SIG-M5 treated with dmso at 0.1 percent for 504 hours (cell line): ENCODE data around the gene PLCE1.
"Not testable (repeated sequence)": the region's sequence is repeated elsewhere in the genome, so short reads cannot be mapped to it uniquely, and the experiment has no call there.

ENCODE experiments used
- DNase-seq: peaks from one replicate; lab custom pipeline; 2025; ENCODE audit not compliant: unreplicated experiment; lab: John Stamatoyannopoulos, UW

The PLCE1 gene

DNA sequence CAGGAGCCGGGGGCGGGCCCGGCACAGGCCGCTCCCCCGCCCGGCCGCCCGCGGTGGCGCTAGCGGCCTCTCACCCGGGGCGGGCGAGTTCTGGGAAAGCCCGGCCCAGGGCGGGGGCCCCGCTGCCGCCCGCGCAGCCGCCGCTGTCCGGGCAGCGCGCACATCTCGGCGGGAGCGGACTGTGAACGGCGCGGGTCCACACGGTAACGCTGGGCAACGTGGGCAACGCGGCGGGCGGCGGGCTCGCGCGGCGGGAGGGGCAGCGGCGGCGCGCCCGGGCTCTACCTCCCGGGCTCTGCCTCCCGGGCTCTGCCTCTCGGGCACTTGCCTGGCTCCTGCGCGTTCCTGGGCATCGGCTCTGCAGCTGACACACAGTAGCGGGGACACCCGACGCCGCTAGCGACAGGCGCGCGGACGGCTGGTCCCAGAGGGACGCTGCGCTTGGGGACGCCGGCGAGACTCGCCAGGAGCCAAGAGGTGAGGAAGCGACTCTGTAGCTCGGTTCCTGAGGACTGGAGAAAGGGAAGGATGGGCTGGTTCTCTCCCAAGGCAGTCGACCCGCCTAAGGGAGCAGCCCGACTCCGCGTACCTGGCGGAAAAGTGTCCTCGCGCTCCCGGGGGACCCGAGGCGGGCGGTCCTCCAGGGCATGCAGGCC is at the start of gene PLCE1:
Gene PLCE1 (plus strand): TSS at position 150 of the 656 bp plus-strand sequence. CDS start 37,116 bp downstream, outside the sequence.
- no peak for DNase-seq

DNA sequence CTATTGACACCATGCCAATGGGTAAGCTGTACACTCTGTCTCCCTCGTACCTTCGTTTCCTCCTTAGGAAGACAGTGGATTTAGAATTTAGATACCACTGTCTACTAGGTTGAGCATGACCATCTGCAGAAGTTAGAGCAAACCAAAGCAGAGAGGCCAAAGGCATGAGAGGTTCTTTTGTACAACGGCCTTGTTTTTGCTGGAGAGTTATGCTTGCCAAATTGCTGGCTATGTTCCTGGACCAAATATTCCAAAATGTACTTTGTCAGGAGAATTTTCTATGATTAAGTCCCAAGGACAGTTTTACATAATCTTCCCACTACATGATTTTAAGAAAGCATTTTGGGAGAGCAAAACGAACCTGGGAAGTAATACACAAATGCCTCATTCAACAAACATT is 47.9 kb upstream of the PLCE1 start:
- DNase-seq: no peak

DNA sequence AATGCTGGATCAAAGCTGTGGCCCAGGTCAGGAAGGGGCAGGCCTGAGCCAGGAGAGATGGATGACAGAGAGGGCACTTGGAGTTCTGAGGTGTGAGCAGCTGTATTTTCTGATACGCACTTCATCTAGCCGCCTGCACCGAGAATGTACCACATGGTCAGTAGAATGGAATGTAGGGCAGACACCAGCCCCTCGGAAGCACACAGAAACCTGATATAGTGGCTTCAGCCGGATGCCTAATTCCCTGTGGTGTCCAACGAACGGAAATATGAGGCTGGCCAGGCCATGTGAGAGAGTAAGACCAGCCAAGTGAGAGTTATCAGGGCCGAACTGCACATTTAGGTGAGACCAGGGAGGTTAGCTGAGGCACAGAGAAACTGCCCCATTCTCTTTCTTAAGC is 46.7 kb upstream of the PLCE1 start:
- no peak for DNase-seq

DNA sequence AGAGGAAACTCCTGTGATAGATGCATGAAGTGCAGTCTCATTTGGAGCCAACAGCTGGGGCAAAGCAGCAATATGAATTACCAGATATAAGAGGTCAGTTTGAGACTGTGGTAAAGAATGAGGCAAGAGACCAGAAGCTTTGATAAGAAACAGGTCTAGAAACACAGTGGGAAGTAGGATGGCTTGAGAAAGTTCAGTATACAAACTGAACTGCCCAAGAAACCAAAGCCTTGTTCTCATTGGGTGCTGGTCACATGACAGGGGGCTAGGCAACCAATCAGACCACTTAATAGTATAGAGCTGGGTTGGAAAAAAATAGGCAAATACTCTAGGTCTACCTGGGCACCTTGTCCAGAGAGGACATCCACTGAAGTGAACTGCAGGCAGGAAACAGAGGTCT is 46.2 kb upstream of the PLCE1 start:
- DNase-seq: no peak

DNA sequence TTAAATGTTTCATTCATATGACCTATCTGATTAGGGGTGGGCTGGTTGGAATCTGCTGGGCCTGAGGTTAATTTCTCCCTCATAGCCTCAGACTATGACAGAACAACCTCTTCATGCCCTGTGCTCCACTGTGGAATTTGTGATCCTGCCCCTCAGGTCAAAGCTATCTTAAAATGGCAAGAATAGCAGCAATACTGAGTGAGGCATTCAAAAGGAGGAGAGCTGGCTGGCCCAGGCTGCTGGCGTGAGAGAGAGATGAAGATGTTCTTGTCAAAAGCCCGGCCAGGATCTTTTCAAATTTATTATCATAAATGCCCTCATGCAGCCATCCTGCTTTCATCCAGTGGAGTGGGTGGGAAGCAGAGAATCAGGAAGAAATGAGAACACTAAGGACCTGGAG is 41.8 kb upstream of the PLCE1 start:
- no peak for DNase-seq

DNA sequence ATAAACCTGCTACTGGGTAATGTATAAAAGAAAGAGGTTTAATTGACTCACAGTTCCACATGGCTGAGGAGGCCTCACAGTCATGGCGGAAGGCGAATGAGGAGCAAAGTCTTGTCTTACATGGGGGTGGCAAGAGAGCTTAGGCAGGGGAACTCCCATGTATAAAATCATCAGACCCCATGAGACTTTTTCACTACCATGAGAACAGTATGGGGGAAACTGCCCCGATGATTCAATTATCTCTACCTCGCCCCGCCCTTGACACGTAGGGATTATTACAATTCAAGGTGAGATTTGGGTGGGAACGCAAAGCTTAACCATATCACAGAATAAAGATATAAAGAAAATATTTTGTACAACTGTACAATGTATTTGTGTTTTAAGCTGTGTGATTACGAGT is 39.4 kb upstream of the PLCE1 start:
- no peak for DNase-seq

DNA sequence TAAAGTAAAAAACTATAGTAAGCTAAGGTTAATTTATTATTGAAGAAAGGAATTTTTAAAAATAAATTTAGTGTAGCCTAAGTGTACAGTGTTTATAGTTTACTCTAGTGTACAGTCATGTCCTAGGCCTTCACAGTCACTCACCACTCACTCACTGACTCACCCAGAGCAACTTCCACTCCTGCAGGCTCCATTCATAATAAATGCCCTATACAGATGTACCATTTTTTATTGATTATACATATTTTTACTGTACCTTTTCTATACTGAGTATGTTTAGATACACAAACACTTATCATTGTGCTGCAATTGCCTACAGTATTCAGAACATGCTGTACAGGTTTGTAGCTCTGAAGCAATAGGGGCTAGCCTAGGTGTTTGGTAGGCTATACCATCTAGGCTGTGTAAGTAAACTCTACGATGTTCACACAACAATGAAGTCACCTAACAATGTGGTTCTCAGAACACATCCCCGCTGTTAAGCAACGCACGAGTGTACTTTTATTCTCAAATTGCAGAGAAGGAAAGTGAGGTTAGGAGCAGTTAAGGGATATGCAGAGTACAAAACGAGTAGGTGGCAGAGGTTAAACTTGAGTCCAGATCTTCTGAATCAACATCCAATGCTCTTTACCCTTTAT is 38.9 kb upstream of the PLCE1 start:
- DNase-seq: no peak

DNA sequence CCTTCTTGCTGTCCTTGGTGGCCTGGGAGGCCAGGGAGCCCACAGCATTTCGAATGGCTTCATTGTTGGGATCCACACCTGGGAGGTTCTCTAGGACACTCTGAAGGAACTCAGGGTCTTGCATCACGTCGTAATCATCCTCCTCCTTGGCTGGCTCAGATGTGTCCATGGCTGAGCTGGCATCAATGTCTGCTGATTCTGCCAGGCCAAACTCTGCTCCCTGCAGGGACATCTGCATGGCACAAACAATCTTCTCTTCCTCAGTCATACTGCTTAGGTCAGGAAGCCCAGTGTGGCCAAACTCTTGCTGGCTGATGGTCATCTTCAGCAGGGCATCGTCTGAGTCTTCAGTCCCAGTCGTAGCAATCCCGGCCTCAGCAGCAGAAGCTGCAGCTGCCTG is 34.9 kb upstream of the PLCE1 start:
- no peak for DNase-seq

DNA sequence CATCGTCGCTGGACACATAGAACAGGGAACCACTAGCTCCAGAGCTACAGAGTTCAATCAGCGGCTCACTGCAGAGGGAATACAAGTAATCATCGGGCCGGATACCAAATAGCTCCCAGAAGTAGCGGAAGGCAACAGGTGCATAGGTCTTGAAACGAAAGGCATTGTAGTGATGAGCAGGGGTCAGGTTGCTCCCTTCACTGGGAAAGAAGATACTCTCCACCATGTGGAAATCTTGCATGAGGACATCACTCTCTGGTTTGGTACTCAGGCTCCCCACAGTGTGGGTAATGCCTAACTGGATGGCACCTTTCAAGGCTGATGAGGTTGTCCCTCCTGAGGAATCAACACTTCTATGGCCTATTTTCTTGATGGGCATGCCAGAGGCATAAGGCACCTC is 32.7 kb upstream of the PLCE1 start:
- not testable (repeated sequence) for DNase-seq

DNA sequence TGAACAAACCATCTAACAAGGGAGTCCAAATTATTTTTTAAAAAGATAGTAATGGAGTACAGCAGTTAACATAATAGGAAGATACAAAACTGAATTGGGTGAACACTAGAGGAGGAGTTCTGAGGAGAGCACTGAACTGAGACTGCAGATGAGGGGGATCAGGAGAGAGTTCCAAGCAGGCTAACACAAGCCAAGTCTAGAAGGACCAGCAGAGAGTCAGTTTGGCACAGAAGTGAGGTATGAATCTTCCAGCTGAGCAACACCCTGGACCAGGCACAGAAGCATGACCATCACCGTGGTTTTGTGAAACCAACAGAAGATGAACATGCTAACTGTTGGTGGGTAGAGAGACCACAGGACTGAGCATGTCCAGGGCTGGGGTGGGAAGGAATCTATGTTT is 30.8 kb upstream of the PLCE1 start:
- no peak for DNase-seq

DNA sequence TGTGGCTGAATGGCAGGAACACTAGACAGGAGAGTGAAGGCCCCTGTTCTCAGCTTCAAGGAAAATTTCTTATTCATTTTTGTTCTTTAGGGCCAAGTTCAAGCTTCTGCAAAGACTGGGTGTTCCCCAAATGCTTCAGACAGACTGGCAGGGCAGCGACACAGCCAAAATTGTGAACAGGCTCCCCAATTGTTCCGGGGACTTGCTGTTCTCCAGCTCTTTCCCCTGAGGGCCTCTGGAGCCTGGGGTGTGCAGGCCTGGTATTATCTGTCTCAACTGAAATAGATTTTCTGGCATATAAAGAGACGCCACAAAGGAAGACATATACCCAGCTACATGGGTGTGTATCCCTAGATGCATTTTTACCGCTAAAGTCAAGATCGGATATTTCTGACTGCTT is 30.3 kb upstream of the PLCE1 start:
- no peak for DNase-seq

DNA sequence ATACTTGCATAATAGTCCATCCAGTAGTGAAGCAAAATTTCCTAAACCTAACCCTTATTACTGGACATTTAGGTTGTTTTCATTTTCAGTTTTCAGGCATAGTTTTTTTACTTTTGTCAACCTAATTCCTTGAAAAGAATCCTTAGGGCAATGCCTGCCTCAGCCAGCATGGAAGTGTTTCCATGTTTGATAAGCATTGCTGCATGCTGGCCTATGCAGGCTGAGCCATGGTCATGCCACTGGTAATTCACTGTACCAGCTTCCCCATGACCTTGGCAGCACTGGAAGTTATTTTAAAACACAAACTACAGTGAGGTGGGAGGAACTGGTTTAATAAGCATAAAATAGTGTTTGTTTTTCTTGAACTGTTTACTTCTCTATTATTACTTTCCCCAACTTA is 27.8 kb upstream of the PLCE1 start:
- no peak for DNase-seq

DNA sequence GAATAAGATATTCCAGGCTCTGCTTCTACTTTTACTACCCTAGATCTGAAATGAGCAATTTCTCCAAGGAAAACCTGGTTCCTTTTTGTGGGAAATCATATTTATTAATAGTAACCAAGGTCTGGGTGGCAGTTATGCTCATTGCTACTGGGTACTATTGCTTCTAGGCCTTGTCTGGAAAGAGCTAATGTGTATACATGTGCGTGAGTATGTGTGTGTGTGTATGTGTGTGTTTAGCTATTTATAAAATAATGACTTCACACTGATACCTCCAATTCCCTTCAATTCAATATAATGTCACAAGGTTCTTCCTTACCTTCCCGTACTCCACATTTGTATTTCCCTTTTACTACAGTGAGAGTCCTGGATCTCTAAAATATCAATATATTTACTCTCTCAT is 26.0 kb upstream of the PLCE1 start:
- DNase-seq: no peak

DNA sequence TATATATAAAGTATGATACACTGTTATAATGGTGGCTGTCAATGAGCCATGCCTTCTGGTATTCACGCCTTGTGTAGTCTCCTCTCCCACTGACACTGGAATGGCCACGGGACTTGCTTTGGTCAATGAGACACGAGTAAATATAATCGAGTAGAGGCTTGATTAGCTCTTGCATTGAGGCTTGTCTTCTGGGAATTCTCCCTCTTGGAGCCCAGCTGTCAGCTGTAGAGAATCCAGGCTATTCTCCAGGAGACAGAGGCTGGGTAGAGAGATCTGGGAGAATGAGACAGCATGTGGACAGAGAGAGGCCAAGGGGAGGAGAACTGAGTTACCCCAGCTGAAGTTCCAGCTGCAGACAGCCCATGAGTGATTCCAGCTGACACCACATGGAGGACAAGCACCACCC is 25.2 kb upstream of the PLCE1 start:
- no peak for DNase-seq

DNA sequence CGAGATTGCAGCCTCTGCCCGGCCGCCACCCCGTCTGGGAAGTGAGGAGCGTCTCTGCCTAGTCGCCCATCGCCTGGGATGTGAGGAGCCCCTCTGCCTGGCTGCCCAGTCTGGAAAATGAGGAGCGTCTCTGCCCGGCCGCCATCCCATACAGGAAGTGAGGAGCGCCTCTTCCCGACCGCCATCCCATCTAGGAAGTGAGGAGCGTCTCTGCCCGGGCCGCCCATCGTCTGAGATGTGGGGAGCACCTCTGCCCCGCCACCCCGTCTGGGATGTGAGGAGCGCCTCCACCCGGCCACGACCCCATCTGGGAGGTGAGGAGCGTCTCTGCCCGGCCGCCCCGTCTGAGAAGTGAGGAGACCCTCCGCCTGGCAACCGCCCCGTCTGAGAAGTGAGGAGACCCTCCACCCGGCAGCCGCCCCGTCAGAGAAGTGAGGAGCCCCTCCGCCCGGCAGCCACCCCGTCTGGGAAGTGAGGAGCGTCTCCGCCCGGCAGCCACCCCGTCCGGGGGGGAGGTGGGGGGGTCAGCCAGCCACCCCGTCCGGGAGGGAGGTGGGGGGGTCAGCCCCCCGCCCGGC is 23.2 kb upstream of the PLCE1 start:
- not testable (repeated sequence) for DNase-seq

DNA sequence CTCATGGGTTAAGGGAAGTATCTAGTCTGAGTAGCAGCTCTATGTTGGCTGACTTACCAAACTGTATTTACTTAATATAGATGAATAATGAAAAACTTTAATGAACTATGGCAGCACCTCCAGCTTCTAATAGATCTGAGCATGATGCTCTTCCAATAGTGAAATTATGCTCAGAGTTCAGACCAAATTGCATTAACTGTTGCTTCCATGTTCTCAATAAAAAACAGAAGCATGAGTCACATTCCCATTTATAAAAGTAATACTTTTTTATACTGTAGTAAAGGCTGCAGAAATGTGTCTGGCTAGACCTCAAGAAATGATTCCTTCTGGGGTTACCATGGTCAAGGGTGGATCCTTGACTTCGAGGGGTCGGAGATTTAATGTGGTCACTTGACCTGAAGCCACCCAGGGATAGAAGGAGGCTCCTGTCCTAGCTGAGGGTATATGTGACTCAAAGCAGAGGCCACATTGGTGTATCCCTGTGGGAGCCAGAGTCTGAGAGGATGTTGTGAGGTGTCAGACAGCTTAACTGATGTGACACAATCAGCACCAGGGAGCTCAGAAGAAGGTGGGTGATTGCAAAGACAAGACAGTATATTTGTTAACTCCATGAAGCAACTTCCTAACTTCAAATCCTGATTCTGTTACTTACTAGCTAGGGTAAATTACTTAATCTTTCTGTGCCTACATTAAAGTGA is 19.8 kb upstream of the PLCE1 start:
- DNase-seq: no peak

DNA sequence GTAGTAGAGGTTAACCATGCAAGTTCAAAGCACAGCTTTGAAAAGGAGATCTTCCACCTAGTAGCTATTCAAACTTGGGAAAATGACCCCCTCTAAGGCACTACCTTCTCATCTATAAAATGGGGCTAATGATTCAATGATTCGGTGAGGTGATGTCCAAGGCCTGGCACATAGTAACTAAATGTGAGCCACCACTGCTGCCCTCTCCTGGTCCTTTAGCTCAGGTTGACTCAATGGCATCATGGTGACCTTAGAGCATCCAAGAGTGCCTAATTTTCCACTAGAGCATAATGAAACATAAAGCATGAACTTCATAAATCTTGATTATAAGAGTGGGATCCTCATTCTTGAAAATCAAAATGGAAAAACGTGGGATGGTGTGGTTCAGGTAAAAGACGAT is 16.3 kb upstream of the PLCE1 start:
- DNase-seq: no peak

DNA sequence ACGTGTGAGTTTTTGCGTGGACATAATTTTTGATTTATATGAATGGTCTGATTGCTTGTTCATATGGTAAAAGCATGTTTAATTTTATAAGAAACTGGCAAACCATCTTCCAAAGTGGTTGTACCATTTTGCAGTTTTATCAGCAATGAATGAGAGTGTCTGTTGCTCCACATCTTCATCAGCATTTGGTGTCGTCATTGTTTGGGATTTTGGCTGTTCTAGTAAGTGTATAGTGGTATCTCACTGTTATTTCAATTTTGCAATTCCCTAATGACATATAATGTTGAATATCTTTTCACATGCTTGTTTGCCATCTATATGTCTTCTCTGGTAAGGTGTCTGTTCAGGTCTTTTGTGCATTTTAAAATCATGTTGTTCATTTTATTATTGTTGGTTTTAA is 13.2 kb upstream of the PLCE1 start:
- no peak for DNase-seq

DNA sequence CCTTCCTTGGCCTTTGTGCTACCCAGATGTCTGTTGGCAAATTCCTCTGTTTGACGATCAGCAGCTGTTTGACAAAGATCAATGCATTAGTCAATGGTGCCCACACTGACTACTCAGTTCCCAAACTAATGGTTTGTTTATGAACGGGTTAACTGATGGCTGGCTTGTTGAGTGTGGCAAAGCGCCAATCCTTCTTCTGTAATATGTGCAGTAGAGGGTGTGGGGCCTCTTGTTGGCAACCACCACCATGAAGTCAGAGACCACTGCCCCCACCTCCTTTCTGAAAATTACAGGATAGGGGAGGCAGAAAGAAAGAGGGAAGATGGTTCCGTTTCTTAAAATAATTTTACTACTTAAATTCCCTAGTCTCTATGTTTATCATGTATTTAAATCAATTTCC is 2.6 kb upstream of the PLCE1 start:
- no peak for DNase-seq

DNA sequence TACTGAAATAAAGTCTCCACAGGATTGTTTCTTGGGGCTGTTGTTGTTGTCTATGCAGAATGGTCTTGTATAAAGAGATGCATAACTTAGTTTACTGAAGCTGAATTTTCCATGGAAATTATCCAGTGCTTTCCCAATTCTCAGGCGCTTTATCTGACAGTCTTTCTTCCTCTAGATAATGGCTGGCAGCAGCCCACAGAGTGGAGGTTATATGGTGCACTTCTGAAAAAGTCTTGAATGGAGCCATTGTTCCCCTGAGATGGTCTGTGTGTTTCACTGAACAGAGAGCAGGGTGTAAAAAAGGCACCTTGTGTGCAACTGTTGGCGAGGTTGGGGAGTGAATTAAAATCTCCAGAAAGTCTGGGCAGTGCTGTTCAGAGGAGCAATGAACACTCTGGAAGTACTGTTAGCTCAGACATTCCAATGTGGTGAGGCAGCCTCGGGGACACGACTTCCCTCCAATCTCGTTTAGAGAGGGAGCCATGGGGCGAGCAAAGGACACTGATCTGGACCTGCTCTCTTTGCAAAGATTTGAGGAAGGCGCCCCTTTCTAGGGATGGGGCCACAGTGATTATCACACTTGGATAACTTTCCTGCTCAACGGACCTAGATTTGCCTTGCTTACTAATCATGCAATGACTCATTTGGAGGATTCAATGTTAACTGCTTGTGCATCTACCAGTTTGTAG is 2.0 kb upstream of the PLCE1 start:
- DNase-seq: no peak

DNA sequence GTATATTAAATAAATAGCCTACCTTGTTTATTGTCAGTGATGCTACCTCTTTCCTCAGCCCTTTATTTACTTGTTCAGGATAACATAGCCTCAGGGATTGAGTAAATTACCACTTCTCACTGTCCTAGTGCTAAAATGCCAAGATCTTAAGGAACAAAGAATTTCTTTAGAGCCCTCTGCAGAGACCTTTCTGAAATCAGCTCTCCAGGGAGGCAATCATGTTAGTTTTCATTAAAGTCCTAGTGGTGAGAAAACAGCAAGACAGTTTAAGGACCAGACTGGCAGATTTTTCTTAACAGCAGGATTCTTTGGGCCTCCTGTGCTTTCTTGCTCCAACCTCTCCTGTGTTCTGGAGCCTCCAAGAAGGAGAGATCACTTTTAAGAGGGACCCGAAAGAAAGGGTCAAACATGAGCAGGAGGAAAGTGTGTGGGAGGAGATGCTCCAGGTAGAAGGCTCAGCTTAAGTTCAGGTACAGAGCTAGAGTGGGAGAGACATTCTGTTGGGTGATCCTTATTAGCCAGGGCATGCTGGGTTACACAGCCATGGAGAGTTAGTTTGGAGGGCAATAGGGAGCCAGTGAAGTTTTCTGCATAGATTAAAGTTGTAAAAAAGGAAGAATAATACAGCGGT is 1.2 kb upstream of the PLCE1 start:
- DNase-seq: no peak
